Pancreas (tissue), 10 donors: ENCODE data around the gene TARM1. TPM values are rescaled to one million over a fixed set of nuclear protein-coding genes. Genes with fewer than 3 reads are reported as not detected.

ENCODE experiments used
- ATAC-seq, 4 donors: fragments of 200-7000 bp; cut with Tn5 transposase; one replicate each; pipeline versions ENCODE4 v1.8.0 to v1.9.1; 2020; ENCODE audit warnings: mild to moderate bottlenecking in 4 of 4, moderate library complexity in 4 of 4
- DNase-seq, 6 donors: peaks; one replicate each; pipeline ENCODE4 v3.0.0-alpha.2; 2020
- FAIRE-seq: peaks from 2 replicates; lab custom pipeline; 2012; peaks lifted over from hg19 to GRCh38; lab: Jason Lieb, UNC
- H3K27ac ChIP-seq, 4 donors: fragments of 200-600 bp; sonication (generic); 1 replicate in 3 of 4; 2 replicates in 1 of 4; pipeline versions ENCODE4 v1.5.0 to v1.8.0; 2020
- H3K27me3 ChIP-seq, 4 donors: fragments of 200-600 bp; one replicate each; pipeline ENCODE4 v1.8.0; 2021
- H3K36me3 ChIP-seq, 3 donors: fragments of 200-600 bp; sonication (generic) in 1 of 3; one replicate each; pipeline versions ENCODE4 v1.5.0 to v1.8.0; 2020 to 2021
- H3K4me1 ChIP-seq, 3 donors: fragments of 200-600 bp; one replicate each; pipeline ENCODE4 v1.8.0; 2021
- H3K4me3 ChIP-seq, 4 donors: fragments of 200-600 bp; sonication (generic) in 2 of 4; one replicate each; pipeline versions ENCODE4 v1.5.0 to v1.8.0; 2020 to 2021
- H3K9me3 ChIP-seq, 4 donors: fragments of 200-600 bp; one replicate each; pipeline ENCODE4 v1.8.0; 2021
- WGBS, 2 donors: extraction: QIAGEN DNeasy Blood & Tissue Kit; methylation state at CpG; one replicate each; pipeline ENCODE4 v1.1.7; 2013; 5-methylcytosine and 5-hydroxymethylcytosine counted together
- intact Hi-C, 3 donors: fragments of 100-400 bp; cut with DNase I; formaldehyde crosslinking; loops; one replicate each; pipeline versions ENCODE4 v1.11.1 to v1.14.2; 2022
- polyA plus RNA-seq, 2 donors: library from polyadenylated mRNA; stranded (reverse); fragments of 200-250 nt; gene quantifications; one replicate each; pipeline ENCODE4 v1.2.3, GENCODE V29; 2013
- total RNA-seq, 6 donors: library from RNA; stranded (reverse); fragmentation: NEBNext Ultra II Directional in 4 of 6; extraction: Animal tissue kit (Norgen Biotek cat#: 25700) in 4 of 6; gene quantifications; one replicate each; pipeline versions ENCODE4 v1.2.1 to v1.2.4, GENCODE V29; 2021 to 2023
- TF ChIP-seq, protein P1 (sequence below), 4 donors: fragments of 200-600 bp; sonication (generic) in 3 of 4; IDR thresholded peaks; one replicate each; pipeline versions ENCODE4 v1.5.0 to v1.8.0; 2021; ENCODE audit warnings: antibody characterized with exemption in 4 of 4
- donor health status: healthy with polysubstance abuse.
- donor health status: DM: no; HTN: no; CAD: no; lungs with moderate emphysema.
- donor health status: DM: no; HTN: no; CAD: no.
- donor health status: control.
- donor health status: control.
- donor health status: Bipolar disorder and iron deficiency.
- donor health status: DM: yes; HTN: yes; CAD: no.
- donor health status: DM: no; HTN: no; CAD: no.
- donor health status: DM: no; HTN: no; CAD: no.
- donor health status: DM: yes; HTN: yes; CAD: no.

Gene TARM1
- total RNA-seq (not detected), polyA plus RNA-seq (not detected)

- H3K36me3 ChIP-seq = no peaks in the 10 kb centered on the region
- 58 to 73% methylated on average over 7 of the region's 7 CpGs for WGBS, 2 donors
- H3K4me3 ChIP-seq = no peak within 1 kb of the TSS
- no peak within 1 kb of the TSS for H3K27ac ChIP-seq
- intact Hi-C loops = no loop called here
- ATAC-seq = no peak
- no peaks in the 10 kb centered on the region for H3K27me3 ChIP-seq
- FAIRE-seq = no peak
- no peak for DNase-seq
- no peaks in the 10 kb centered on the region for H3K4me1 ChIP-seq
- TF ChIP-seq, protein P1, sequence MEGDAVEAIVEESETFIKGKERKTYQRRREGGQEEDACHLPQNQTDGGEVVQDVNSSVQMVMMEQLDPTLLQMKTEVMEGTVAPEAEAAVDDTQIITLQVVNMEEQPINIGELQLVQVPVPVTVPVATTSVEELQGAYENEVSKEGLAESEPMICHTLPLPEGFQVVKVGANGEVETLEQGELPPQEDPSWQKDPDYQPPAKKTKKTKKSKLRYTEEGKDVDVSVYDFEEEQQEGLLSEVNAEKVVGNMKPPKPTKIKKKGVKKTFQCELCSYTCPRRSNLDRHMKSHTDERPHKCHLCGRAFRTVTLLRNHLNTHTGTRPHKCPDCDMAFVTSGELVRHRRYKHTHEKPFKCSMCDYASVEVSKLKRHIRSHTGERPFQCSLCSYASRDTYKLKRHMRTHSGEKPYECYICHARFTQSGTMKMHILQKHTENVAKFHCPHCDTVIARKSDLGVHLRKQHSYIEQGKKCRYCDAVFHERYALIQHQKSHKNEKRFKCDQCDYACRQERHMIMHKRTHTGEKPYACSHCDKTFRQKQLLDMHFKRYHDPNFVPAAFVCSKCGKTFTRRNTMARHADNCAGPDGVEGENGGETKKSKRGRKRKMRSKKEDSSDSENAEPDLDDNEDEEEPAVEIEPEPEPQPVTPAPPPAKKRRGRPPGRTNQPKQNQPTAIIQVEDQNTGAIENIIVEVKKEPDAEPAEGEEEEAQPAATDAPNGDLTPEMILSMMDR (IDR thresholded peaks at IDR 0.05) = no peak
- no peaks in the 10 kb centered on the region for H3K9me3 ChIP-seq
Observed at GRCh38 chr19:54081032-54081431, at the start of gene TARM1. TARM1 (minus strand) TSS chr19:54081365; CDS start chr19:54081340, 25 bp downstream.

DNA sequence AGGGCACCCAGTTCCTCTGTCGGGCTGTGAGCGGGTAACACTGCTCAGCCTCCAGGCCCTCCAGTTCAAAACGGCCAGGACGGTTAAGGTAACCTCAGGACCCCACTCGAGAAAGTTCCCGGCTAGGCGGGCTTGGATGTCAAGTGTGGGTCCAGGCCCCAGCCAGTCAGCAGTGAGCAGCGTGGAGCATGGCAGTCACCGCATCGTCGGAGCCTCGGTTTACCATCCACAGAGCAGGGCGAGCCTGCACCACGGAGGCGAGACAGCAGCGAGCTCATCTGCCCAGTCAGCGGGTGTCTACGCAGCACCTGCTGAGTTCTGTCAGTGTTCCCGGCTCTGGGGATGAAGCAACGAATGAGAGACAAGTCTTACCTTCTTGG lies 48.4 kb upstream of the TARM1 start:
- 95 to 97% methylated on average over 20 of the region's 20 CpGs for WGBS, 2 donors
- H3K36me3 ChIP-seq = peaks cover 7 to 34% (median 28%) of the 10 kb centered on the region in 3 donors
- TF ChIP-seq, protein P1 (IDR thresholded peaks at IDR 0.05) = no peak
- no peak overlapping the region for H3K27ac ChIP-seq
- DNase-seq (peak in 2 of 6 donors; percentile 15 to 63), FAIRE-seq (no peak), ATAC-seq (no peak)
- no peaks in the 10 kb centered on the region for H3K27me3 ChIP-seq
- H3K9me3 ChIP-seq = no peaks in the 10 kb centered on the region
- intact Hi-C loops = no loop called here
- H3K4me3 ChIP-seq = no peak overlapping the region
- no peaks in the 10 kb centered on the region for H3K4me1 ChIP-seq

DNA sequence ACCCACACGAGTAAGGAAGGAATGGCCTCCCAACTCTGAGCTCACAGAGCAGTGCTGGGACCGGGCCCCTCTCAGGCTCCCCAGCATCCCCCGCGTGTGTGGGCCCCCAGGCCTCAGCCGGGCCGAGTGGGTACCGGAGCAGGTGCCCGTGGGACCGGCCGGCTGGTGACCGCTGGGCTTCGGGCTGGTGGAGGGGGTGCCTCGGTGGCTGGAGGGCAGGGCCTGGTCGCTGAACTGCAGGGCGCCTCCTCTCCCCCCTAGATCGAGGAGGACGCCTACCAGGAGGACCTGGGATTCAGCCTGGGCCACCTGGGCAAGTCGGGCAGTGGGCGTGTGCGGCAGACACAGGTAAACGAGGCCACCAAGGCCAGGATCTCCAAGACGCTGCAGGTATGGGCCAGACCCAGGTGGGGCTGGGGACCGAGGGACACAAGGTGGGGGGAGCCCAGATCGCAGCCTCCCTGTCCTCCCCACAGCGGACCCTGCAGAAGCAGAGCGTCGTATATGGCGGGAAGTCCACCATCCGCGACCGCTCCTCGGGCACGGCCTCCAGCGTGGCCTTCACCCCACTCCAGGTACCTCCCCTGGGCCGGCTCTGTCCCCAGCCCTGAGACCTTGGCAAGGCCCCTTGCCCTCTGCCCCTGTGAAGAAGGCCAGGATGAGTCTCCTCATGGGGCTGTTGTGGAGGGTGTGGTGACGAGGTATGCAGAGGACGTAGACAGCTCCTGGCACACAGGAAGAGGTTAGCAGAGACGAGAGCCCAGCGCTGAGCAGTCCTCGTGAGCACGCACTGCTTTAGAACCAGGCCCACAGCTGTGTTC lies 47.8 kb upstream of the TARM1 start:
- FAIRE-seq = no peak

GRCh38 chr19:54128441-54128725 lies 47.2 kb upstream of the TARM1 start:
- TF ChIP-seq, protein P1 (IDR thresholded peaks at IDR 0.05) = no peak
- peak in 1 of 6 donors; percentile 58 for DNase-seq
- WGBS, 2 donors = 88 to 92% methylated on average over 20 of the region's 20 CpGs
- no peaks in the 10 kb centered on the region for H3K27me3 ChIP-seq
- H3K9me3 ChIP-seq = no peaks in the 10 kb centered on the region
- H3K36me3 ChIP-seq = peaks cover 7 to 46% (median 40%) of the 10 kb centered on the region in 3 donors
- H3K4me3 ChIP-seq = no peak overlapping the region
- no peaks in the 10 kb centered on the region for H3K4me1 ChIP-seq
- FAIRE-seq = no peak
- no peak overlapping the region for H3K27ac ChIP-seq
- ATAC-seq = no peak
- intact Hi-C loops = no loop called here

More for the DNA sequence above, 47.8 kb upstream of the TARM1 start:
- no peaks in the 10 kb centered on the region for H3K27me3 ChIP-seq
- intact Hi-C loops = no loop called here
- no peaks in the 10 kb centered on the region for H3K9me3 ChIP-seq
- 94 to 96% methylated on average over 36 to 41 of the region's 41 CpGs for WGBS, 2 donors
- H3K4me3 ChIP-seq = no peak overlapping the region
- no peak overlapping the region for H3K27ac ChIP-seq
- ATAC-seq = no peak
- peaks cover 7 to 40% (median 34%) of the 10 kb centered on the region in 3 donors for H3K36me3 ChIP-seq
- TF ChIP-seq, protein P1 (IDR thresholded peaks at IDR 0.05) = no peak
- no peaks in the 10 kb centered on the region for H3K4me1 ChIP-seq
- DNase-seq = peak in 2 of 6 donors; percentile 32 to 75
